Neural progenitor cell (in vitro differentiated cells): ENCODE data around the gene GNAZ. TPM values are rescaled to one million over a fixed set of nuclear protein-coding genes. Genes with fewer than 3 reads are reported as not detected.

Experiments
- DNase-seq: peaks from one replicate; pipeline ENCODE4 v3.0.0-alpha.2; 2016; ENCODE audit warnings: low spot score
- H2AFZ ChIP-seq: fragments of 200-600 bp; sonication (generic); replicated peaks from 2 replicates; pipeline ENCODE4 v1.6.1; 2016; ENCODE audit warnings: antibody characterized with exemption
- H3F3A ChIP-seq: fragments of 200-600 bp; sonication (generic); 2 replicates; pipeline ENCODE4 v1.6.1; 2016; ENCODE audit warnings: antibody characterized with exemption, low read depth
- H3K27ac ChIP-seq: fragments of 200-600 bp; sonication (generic); 2 replicates; pipeline ENCODE4 v1.5.1; 2016; ENCODE audit warnings: mild to moderate bottlenecking
- H3K27me3 ChIP-seq: fragments of 200-600 bp; sonication (generic); 2 replicates; pipeline ENCODE4 v1.6.1; 2016; ENCODE audit warnings: mild to moderate bottlenecking, moderate library complexity
- H3K36me3 ChIP-seq: fragments of 200-600 bp; sonication (generic); 2 replicates; pipeline ENCODE4 v1.5.1; 2016
- H3K4me1 ChIP-seq: fragments of 200-600 bp; sonication (generic); 2 replicates; pipeline ENCODE4 v1.6.1; 2016; ENCODE audit warnings: mixed run types
- H3K4me2 ChIP-seq: fragments of 200-600 bp; sonication (generic); 2 replicates; pipeline ENCODE4 v1.6.1; 2016
- H3K4me3 ChIP-seq: fragments of 200-600 bp; sonication (generic); 2 replicates; pipeline ENCODE4 v1.5.1; 2016
- H3K79me2 ChIP-seq: fragments of 200-600 bp; sonication (generic); 2 replicates; pipeline ENCODE4 v1.6.1; 2016; ENCODE audit warnings: low read depth
- H3K9ac ChIP-seq: fragments of 200-600 bp; sonication (generic); 2 replicates; pipeline ENCODE4 v1.6.1; 2016
- H3K9me3 ChIP-seq: fragments of 200-600 bp; sonication (generic); 2 replicates; pipeline ENCODE4 v1.5.1; 2016; ENCODE audit warnings: low read depth
- H4K20me1 ChIP-seq: fragments of 200-600 bp; sonication (generic); 2 replicates; pipeline ENCODE4 v1.6.1; 2016; ENCODE audit warnings: low read depth
- H3K27ac Mint-ChIP-seq: 3 replicates; pipeline ENCODE4 v1.8.0; 2021; ENCODE audit warnings: mixed read lengths
- H3K27me3 Mint-ChIP-seq: 2 replicates; pipeline ENCODE4 v1.8.0; 2022; ENCODE audit warnings: low read depth, mild to moderate bottlenecking, inconsistent platforms, moderate library complexity, mixed read lengths; ENCODE audit not compliant: insufficient read depth
- H3K36me3 Mint-ChIP-seq: 3 replicates; pipeline ENCODE4 v1.8.0; 2021; ENCODE audit warnings: mixed read lengths
- H3K4me1 Mint-ChIP-seq: 3 replicates; pipeline ENCODE4 v1.8.0; 2021; ENCODE audit warnings: mixed read lengths
- H3K4me3 Mint-ChIP-seq: 3 replicates; pipeline ENCODE4 v1.8.0; 2021; ENCODE audit warnings: mild to moderate bottlenecking, moderate library complexity, mixed read lengths
- H3K9me3 Mint-ChIP-seq: 3 replicates; pipeline ENCODE4 v1.8.0; 2020; ENCODE audit warnings: mixed read lengths
- EZH2 ChIP-seq: fragments of 200-600 bp; sonication (generic); IDR thresholded peaks from 2 replicates; pipeline ENCODE4 v1.6.1; 2017; ENCODE audit warnings: antibody characterized with exemption, mild to moderate bottlenecking, moderate library complexity
- EZH2phosphoT487 ChIP-seq: fragments of 200-600 bp; sonication (generic); IDR thresholded peaks from 2 replicates; pipeline ENCODE4 v1.6.1; 2017; ENCODE audit warnings: antibody characterized with exemption
- total RNA-seq: library from RNA; depleted of rRNA; stranded (reverse); fragments of >200 nt; gene quantifications from 2 replicates; pipeline ENCODE4 v1.2.3, GENCODE V29; 2015; ENCODE audit warnings: low replicate concordance
- TF ChIP-seq, protein P1 (sequence below): fragments of 200-600 bp; sonication (generic); IDR thresholded peaks from 2 replicates; pipeline ENCODE4 v1.5.1; 2017; ENCODE audit warnings: antibody characterized with exemption, mild to moderate bottlenecking

The GNAZ gene
- total RNA-seq, 1 donor from 2014 or later, result 16.5 TPM

DNA sequence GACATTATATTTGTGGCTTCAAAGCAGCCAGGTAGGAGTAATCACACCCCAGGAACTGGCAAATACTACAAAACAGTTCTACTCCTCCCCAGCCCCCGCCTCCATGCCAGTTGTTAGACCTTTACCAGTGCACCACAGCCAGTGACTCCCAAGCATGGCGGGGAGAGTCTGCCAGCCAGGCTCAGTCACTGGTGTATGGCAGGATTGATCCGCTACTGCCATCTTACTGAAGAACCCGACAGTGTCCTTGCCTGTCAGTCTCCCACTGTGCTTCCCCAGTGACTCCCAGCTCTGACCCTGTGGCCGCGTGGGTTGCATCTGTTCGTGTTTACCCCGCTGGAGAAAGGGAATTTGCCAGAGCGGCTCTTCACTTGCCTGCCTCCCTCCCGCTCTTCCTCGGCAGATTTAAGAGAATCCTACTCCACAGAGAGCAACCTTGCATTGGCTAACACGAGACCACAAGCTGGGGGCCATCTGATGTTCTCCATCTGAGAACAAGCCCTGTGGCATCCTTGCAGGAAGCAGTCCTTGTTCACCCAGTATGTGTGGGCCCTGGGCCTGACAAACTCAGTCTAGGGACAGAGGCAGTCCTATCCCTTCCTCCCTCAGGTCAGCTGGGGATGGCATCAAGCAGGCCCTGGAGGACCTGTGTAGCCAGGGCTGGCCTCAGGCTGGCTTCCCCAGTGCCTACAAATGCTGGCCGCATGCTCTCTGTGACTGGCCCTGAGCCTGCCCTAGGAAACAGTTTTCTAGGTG lies 33.1 kb downstream of the GNAZ start:
- H3K27ac Mint-ChIP-seq, result peak overlapping the region; percentile 86
- H2AFZ ChIP-seq, result no peak overlapping the region
- H3K36me3 ChIP-seq, result no peaks in the 10 kb centered on the region
- H3K9me3 ChIP-seq, result no peaks in the 10 kb centered on the region
- peaks cover 5% of the 10 kb centered on the region for H3K27me3 Mint-ChIP-seq
- no peaks in the 10 kb centered on the region for H3K9me3 Mint-ChIP-seq
- TF ChIP-seq EZH2 (no peak), EZH2phosphoT487 (no peak)
- TF ChIP-seq, protein P1, sequence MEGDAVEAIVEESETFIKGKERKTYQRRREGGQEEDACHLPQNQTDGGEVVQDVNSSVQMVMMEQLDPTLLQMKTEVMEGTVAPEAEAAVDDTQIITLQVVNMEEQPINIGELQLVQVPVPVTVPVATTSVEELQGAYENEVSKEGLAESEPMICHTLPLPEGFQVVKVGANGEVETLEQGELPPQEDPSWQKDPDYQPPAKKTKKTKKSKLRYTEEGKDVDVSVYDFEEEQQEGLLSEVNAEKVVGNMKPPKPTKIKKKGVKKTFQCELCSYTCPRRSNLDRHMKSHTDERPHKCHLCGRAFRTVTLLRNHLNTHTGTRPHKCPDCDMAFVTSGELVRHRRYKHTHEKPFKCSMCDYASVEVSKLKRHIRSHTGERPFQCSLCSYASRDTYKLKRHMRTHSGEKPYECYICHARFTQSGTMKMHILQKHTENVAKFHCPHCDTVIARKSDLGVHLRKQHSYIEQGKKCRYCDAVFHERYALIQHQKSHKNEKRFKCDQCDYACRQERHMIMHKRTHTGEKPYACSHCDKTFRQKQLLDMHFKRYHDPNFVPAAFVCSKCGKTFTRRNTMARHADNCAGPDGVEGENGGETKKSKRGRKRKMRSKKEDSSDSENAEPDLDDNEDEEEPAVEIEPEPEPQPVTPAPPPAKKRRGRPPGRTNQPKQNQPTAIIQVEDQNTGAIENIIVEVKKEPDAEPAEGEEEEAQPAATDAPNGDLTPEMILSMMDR, result no peak
- no peak overlapping the region for H3K4me2 ChIP-seq
- peaks cover 64% of the 10 kb centered on the region for H4K20me1 ChIP-seq
- DNase-seq, result no peak
- H3K36me3 Mint-ChIP-seq, result peaks cover 3% of the 10 kb centered on the region
- no peaks in the 10 kb centered on the region for H3K4me1 Mint-ChIP-seq
- H3K27me3 ChIP-seq, result no peaks in the 10 kb centered on the region
- H3K27ac ChIP-seq, result no peak overlapping the region
- no peak overlapping the region for H3K4me3 ChIP-seq
- no peaks in the 10 kb centered on the region for H3F3A ChIP-seq
- no peaks in the 10 kb centered on the region for H3K79me2 ChIP-seq
- no peak overlapping the region for H3K4me3 Mint-ChIP-seq
- no peak overlapping the region for H3K9ac ChIP-seq
- H3K4me1 ChIP-seq, result no peaks in the 10 kb centered on the region

DNA sequence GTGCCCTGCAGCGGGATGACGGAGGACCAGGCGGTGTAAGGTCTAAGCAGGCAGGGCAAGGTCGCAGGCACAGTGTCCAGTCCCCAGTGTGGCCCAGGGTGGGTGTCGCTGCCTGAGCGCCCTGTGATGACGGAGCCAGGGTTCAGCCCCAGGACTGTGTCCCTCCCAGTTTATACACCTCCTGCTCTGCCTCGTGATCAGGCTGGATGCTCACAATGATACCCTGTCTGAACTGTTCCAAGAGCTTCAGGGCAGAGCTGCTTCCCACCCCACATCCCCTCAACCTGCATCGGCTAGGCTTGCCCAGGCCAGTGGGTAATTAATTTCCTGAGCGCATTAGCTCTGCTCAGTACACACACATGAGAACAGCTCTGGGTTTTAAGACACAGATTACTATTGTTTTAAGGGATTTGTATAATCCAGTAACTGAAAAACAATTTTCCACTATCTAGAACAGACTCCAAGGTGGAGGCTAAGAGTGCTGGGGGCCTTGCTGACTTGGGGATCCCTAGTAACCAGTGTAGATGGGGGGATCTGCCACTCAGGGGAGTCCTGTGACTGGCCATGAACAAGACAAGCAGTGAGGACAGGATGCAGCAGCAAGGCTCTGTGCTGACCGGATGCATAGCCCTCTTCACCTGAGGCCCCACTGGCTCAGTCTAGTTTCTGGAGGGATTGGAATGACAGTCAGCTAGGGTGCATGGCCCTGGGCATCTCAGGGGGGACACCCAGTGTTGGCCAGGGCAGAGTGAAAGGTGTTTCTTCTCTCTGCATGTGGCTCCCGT lies 34.1 kb downstream of the GNAZ start:
- H4K20me1 ChIP-seq, result peaks cover 54% of the 10 kb centered on the region
- no peak overlapping the region for H3K4me3 Mint-ChIP-seq
- H3K27me3 Mint-ChIP-seq, result peaks cover 5% of the 10 kb centered on the region
- no peaks in the 10 kb centered on the region for H3F3A ChIP-seq
- peak overlapping the region; percentile 74 for H3K27ac Mint-ChIP-seq
- TF ChIP-seq EZH2phosphoT487 (no peak), EZH2 (no peak)
- TF ChIP-seq, protein P1, result no peak
- H3K4me3 ChIP-seq, result no peak overlapping the region
- H3K36me3 ChIP-seq, result no peaks in the 10 kb centered on the region
- H3K9me3 ChIP-seq, result no peaks in the 10 kb centered on the region
- no peak overlapping the region for H3K9ac ChIP-seq
- no peaks in the 10 kb centered on the region for H3K79me2 ChIP-seq
- no peaks in the 10 kb centered on the region for H3K27me3 ChIP-seq
- DNase-seq, result no peak
- H3K27ac ChIP-seq, result no peak overlapping the region
- H3K4me2 ChIP-seq, result no peak overlapping the region
- H3K9me3 Mint-ChIP-seq, result no peaks in the 10 kb centered on the region
- H3K4me1 ChIP-seq, result no peaks in the 10 kb centered on the region
- H2AFZ ChIP-seq, result no peak overlapping the region
- H3K36me3 Mint-ChIP-seq, result peaks cover 3% of the 10 kb centered on the region
- H3K4me1 Mint-ChIP-seq, result no peaks in the 10 kb centered on the region

DNA sequence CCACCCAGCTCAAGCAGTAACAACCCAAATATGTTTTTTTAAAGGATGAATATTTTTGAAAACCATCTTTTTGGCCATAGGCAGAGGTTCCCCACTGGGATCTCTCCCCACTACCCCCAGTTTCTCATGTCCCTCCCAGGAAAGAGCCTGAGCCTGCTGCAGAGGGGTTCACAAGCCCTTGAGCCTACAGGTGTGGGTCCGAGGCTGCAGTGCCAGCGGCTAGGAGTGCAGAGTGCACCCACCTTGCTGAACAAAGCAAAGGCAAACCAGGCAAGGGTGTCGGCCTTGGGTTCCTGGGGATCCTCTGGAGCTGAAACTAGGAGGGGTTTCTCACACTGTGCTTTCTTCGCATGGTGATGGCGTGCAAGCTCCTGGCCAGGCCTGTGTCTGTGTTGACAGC lies 35.0 kb downstream of the GNAZ start:
- no peak for DNase-seq
- Mint-ChIP-seq H3K4me1 (peaks cover 2% of the 10 kb centered on the region), H3K27ac (no peak overlapping the region), H3K9me3 (no peaks in the 10 kb centered on the region), H3K27me3 (peaks cover 5% of the 10 kb centered on the region), H3K36me3 (peaks cover 3% of the 10 kb centered on the region), H3K4me3 (no peak overlapping the region)
- Histone ChIP-seq H3K36me3 (no peaks in the 10 kb centered on the region), H4K20me1 (peaks cover 47% of the 10 kb centered on the region), H3K9me3 (no peaks in the 10 kb centered on the region), H3K9ac (no peak overlapping the region), H3K4me1 (no peaks in the 10 kb centered on the region), H2AFZ (no peak overlapping the region), H3K27me3 (no peaks in the 10 kb centered on the region), H3K4me3 (no peak overlapping the region), H3K79me2 (no peaks in the 10 kb centered on the region), H3K27ac (no peak overlapping the region), H3F3A (no peaks in the 10 kb centered on the region), H3K4me2 (no peak overlapping the region)
- TF ChIP-seq, protein P1, result no peak
